Measurements from ENCODE around the gene TMEM250.

TMEM250 gene

GRCh38 chr9:136147890-136148714, 29.4 kb upstream of the TMEM250 start:
- DNase-seq (ENCODE audit: low read depth) = no peak

DNA sequence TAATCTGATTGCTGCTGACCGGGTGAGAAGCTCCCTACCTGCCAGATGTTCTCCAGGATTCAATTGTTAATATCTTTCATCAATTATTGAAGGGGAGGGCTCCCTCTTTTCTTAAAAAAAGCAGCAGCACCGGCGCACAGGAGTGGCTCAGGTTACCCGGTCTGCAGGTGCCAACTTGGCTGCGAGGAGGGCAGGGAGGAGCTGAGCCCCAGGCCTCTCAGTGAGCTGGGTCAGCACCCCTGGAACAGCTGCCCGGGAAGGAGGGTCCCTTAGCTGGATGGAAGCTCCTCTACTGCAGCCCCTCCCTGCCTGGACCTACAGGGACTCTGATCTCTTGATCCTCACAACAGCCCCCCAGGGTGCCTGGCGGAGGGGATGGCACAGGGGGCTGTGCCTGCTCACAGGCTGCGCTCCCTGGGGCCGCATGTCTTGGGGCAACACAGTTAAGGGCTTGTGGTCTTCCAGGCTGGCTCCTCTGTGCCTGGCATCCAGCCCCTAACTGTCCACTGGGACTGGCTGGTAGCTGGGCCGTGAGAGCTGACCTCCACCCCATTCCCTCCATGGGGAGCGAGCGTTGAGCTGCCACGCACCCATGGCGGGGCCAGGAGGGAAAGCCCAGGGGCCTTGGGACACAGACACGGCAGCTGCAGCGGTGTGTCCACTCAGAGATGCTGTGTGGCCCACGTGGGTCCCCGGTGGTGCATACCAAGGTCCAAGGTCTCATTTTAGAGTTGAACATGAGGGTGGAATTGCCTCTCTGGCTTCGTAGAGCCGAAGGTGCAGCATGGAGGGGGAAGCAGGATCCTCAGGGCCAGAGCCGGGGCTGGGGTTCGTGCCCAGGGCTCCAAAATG, 28.6 kb upstream of the TMEM250 start:
- no peak for DNase-seq (ENCODE audit: low read depth)

GRCh38 chr9:136146126-136147037, 27.7 kb upstream of the TMEM250 start:
- no peak for DNase-seq (ENCODE audit: low read depth)

DNA sequence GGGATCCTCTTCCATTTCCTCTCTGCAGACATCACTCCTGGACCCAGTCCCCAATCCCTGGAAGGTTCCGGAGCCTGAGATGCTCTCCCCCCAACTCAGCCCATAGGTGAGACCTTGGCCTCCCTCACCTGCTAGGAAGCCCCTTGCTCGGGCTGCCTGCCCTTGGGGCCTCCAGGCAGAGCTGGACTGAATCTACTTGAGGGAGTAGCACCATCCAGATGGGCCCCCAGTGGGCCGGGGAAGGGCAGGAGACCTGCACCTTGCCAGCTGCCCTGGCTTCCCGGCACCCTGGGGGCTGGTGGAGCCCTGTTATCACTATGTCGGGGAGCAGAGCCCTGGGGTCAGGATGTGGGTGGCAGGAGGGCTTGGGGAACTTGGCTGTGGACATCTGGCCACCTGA, 26.9 kb upstream of the TMEM250 start:
- DNase-seq (ENCODE audit: low read depth) = no peak

GRCh38 chr9:136144450-136144849, 25.8 kb upstream of the TMEM250 start:
- DNase-seq (ENCODE audit: low read depth) = no peak

- DNase-seq (ENCODE audit: low read depth) = no peak
Observed at GRCh38 chr9:136143215-136144001, 24.7 kb upstream of the TMEM250 start.

DNA sequence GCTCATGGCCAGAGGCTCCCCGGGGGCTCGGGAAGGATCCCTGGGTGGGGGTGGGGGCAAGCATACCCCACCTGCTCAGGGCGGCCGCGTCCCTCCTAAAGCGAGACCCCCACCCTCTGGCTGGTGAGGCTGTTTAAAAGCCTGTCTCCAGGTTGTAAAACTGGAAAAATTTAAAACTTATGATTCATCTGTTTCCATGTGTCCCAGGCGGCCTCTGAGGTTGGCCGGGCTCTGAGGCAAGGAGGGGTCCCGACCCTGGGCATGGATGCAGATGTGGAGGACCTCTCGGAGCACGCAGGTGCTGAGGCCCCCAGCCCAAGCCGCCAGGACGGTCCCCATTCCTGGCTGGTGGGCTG, 24.2 kb upstream of the TMEM250 start:
- DNase-seq (ENCODE audit: low read depth) = no peak

DNA sequence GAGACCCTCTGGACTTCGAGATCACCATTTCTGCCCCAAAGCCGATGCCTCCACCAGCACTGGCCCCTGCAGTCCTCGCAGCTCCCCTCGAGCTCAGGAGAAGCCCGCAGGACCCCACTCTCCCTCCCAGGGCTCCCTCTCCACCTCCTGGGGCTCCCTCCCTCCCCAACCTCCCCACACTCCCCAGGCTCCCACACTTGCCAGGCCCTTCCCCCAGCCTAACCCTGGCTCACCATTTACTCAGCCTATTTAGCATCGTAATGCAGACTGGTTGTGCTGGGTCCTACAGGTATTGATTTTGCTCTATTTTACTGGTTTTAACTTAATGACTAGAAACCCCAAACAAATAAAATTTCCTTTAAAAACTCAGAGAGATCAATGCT, 23.7 kb upstream of the TMEM250 start:
- no peak for DNase-seq (ENCODE audit: low read depth)

DNA sequence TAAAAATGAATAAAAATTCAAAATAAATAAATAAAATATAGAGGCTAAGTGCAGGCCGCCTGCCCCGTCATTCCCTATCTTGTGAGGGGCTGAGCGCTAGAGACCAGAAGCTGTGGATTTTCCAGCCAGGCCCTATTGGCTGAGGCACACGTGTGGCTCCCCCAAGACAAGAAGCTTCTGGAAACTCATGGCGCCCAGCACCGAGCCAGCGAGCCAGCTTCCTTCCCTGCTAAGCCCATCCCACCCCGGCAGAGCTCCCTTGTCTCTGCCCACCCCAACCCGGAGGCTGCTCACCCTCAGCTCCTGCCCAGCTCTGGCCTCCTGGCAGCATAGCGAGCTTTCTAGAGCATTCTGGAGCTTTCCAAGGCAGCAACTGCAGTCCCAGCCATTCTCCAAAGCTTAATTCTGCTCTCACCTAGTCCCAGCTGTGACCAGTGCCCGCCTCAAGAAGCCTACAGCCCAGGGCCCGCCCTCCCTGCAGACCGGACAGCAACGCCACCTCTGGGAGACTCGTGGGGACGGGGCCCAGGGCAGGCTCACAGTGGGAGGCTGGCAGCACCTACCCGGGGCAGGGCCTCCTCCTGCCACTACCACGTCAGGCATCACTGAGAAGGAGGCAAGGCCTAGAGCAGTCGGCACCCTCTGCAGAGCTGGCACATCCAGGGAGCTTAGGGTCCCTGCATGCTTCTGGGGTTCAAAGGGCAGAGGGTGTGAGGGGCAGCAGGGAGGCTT, 23.2 kb upstream of the TMEM250 start:
- no peak for DNase-seq (ENCODE audit: low read depth)

GRCh38 chr9:136140966-136141365, 22.3 kb upstream of the TMEM250 start:
- DNase-seq (ENCODE audit: low read depth) = no peak

DNA sequence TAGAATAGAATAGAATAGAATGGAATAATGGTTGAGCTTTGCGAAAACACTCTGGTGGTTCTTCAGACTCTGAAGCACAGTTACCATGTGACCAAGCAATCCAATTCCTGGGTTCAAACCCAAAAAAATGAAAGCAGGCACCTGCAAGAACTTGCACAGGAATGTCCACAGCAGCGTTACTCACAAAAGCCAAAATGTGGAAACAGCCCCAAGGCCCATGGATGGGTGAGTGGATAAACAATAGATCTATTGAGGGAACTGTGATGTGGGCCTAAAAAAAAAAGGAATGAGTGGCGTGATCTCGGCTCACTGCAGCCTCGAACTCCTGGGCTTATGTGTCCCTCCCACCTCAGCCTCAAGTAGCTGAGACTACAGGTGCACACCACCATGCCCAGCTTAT, 21.4 kb upstream of the TMEM250 start:
- DNase-seq (ENCODE audit: low read depth) = no peak

- no peak for DNase-seq (ENCODE audit: low read depth)
Observed at GRCh38 chr9:136138566-136138965, 19.9 kb upstream of the TMEM250 start.

- no peak for DNase-seq (ENCODE audit: low read depth)
Observed at GRCh38 chr9:136137321-136138265, 18.9 kb upstream of the TMEM250 start.

DNA sequence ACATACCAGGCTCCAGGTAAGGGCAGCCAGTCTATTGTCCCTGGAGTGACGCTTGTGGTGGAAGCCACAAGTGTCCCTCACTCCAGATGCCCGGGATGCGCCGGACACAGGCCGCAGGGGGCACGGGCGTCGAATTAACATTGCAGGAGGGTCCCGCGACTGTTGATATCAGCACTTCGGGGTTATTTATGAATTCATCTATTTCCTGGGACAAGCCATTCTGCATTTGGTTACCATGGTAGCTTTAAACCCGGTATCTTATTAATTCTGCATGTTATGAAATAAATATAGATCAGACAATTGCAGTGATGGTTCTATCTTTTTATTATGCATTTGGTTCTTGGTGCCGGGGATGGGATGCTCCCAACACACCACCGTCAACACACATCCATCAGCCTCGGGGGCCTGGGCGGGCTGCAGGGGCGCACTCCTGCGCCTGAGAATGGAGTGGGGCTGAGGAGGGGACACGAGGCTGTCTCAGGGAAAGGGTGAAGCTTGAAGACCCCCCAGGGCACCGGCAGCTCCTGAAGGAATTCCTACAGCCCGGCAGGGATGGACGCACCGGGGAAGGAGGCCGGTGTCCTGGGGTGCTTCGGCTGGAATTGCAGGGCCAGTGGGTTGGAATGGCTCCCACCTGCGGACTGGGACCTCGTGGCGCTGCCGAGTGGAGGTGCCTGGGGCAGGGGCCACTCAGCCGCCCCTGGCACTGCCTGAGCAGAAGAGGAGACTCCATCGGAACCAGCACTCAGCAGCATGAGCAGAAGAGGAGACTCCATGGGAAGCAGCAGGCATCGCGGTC, 17.7 kb upstream of the TMEM250 start:
- DNase-seq (ENCODE audit: low read depth) = no peak

DNA sequence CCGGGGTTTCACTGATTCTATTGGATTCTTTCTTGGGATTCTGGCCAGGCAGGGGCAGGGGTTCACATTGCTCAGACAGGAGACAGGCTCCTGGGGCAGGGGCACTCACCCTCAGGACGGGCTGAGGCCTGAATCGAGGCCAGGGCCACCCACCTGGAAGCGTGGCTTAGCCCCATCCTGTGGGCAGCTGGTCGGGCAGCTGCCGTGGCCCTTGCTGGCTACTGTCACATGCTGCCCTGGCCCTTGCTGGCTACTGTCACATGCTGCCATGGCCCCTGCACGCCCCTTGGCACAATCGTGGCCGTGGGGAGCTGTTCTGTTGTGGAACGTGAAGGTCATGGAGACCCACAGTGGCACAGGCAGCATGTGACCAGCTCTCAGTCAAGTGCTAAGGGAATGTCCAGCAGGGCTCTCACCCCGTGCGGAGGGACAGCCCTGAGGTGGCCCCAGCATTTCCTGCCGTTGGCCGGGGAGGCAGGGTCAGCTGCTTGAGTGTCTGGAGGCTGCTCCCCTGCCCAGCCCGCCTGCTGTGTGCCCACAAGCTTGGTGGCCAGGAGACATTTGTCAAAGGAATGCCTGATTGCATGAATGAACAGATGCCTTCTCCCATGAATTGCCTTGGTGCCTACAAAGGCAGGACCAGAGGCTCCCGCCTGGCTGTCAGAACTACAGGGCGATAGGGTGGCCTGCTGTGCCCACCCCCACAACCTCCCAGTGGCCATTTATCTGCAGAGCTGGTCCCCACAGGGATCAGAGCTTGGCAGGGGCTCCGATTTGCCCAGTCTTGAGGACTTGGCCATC, 16.9 kb upstream of the TMEM250 start:
- no peak for DNase-seq (ENCODE audit: low read depth)

DNA sequence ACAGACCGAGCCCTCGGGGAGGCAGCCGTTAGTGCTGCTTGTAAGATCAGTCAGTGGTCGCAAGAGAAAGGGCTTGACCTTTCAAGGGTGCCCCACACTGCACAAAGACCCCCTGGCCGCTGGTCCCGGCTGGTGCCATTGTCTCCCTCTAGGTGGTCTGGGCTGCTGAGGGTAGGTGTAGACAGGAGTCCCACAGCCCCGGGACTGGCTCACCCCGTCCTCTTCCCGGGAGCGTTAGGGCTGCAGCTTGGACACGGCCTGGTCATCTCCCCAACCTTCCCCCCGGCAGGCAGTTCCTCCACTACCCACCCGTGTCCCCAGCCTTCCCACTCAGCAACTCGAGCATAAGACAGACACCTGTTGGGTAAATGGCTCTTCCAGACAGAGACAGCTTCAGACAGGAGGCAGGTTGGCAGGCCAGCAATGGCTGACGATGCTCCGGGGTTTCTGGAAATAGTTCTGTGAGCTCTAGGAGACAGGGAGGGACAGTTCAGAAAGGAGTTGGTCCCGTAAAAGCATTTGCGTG, 15.3 kb upstream of the TMEM250 start:
- DNase-seq (ENCODE audit: low read depth) = no peak

DNA sequence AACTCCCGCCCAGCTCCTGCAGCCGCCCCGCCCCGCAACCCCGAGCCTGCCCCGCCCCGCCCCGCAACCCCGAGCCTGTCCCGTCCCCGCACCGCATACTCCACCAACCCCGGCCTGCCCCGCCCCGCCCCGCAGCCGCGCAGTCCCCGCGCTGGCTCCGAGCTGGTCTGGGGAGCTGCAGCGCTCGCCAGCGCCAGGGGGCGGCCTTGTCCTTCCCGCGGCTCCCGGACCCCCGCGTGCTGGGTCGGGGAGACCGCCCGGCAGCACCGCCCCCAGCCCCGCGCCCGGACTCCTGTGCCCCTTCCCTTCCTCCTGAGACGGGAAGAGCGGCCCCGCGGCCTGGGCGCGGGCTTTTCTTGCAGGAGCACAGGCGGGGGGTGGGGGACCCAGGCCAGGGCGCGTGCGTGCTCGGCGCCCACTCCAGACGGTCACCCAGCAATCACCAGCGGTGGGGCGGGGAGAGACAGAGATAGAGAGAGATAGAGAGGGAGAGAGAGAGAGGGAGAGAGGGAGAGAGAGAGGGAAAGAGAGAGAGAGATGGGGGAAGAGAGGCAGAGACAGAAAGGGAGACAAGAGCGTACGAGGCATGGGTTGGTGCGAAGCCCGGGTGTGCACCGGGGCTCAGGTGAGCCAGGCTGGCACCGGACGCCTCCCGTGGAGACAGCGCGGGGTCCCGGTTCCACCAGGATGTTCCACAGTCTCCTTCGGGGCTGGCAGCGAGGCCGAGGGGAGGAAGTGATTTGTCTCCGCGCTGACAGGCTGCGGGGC, 14.7 kb upstream of the TMEM250 start:
- no peak for DNase-seq (ENCODE audit: low read depth)

All from activated gamma-delta T cell treated with anti-CD3 and anti-CD28 coated beads, Interleukin-2, amount 50 U/mL, for 16 hours (primary cell).